Measurements from ENCODE around the gene NUP133.
"Not testable (repeated sequence)": the region's sequence is repeated elsewhere in the genome, so short reads cannot be mapped to it uniquely, and the experiment has no call there.

The NUP133 gene

DNA sequence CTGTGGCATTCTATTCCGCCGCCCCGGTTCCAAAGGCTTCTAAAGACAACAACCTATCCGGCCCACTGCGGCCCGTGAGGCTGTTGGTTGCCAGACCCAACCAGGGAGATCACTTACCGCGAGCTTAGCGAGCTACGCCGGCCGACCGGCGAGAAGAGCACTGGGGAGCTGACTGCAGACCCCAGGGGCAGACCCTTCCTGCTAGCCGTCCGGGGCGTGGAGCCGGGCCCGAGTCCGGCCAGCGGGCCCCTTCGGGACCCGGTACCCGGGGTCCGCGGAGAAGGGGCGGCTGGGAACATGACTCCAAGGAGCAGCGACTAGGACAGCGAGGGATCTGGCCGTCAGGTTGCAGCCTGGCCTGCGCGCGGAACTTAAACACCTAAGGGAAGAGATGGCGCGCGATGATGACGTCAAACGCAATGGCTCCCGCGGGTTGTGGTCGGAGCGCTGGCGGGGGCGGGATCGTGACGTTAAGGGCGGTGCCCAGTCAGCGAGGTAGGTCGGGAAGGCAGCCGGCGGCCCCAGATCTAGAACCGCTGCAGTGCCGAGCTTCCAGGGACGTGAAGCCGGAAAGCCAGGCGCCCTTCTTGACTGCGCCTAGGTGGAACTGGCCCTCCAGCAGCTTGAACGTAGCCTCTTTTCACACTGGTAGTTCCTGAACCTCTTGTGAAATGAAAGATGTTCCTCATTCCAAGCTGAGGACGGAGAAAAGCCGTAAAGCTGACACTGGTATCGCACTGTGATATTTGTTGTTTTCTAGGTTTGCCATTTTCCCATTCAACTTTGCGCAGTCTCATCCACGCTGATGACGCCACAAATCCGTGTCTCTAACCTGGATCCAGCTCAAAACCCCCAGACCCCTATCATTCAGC, at the start of gene NUP133:
Gene NUP133 (minus strand): TSS at position 391 of the 872 bp plus-strand sequence. CDS start 92 bp downstream, at position 299.
- peak; percentile 93 for DNase-seq (ENCODE audit: low spot score)

DNA sequence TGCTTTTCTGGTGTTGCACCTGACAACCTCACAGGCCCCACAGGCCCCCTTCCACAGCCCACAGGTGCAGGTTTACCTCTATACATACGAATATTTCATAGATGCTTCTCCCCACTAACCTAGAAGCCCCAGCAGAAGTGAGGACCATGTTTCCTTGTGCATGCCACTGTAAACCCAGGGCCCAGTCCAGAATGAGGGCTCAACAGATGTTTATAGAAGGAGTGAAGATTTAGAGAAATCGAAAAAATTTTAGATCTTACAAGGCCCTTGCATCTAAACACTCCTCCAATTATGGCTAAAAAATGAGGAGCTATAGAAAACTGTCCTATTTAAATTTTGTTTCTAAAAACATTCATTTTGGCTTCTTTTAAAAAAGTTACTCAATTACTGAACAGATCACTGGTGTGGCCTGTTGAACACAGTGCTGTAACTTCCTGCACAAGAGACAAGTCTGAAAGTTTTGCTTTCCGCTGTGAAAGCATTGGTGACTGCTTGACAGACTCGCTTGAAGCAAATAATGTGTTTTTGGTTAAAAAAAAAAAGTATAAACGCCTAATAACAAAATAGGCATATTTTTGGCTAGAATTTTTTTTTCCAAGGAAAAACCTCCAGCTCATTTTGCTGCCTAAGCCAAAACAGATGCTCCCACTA, 49.2 kb upstream of the NUP133 start:
- DNase-seq (ENCODE audit: low spot score) = no peak

DNA sequence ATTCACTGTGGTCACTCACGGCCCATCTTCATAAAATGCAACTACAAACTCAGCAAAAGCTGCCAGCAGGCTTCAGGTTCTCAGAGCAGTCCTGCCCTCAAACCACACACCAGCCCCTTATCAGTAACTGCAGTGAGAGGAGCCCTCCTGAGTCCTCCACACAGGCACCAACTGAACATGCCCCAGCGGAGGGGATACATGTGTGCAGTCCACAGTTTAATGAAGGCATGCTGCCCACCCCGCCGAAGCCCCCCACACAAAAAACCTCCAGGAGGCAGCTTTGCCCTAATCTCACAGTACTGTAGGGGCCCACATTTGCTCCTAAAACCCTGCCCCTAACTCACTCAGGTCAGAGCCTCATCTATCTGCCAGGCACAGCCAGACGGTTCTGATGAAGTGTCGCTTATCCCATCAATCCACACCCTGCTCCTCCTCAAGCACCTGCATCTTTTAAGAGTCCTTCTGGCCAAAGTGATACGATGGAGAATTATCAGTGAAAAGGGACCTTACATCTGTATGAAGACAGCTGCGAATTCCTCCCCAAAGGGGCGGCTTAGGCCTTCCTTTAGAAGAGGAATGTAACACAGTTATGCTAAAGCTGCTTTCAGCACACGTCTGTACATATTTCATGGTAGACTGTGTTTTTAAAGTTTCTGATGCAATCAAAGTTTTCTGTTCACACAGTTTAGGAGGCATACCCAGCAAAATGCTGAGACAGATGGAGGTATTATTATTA, 46.9 kb upstream of the NUP133 start:
- no peak for DNase-seq (ENCODE audit: low spot score)

DNA sequence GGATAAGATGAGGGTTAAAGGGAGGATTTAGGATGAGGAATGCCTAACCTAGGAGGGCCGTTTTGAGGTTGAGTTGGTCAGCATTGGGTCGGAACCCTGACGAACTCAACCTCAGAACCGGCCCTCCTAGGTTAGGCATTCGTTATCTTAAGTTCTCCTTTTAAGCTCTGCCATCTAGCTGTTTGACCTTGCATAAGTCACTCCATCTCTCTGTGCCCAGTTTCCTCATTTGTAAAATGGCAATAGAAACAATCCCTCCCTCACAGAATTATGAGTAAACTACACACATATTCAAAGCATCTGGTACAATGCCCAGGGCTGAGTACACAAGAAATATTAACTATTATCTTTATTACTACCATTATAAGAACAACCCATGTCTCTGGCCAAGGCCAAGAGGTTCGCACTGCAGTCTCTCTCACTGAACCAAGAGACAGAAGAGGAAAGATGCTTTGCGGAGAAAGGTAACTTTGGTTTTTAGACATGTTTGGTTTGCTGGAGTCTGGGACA, 45.5 kb upstream of the NUP133 start:
- no peak for DNase-seq (ENCODE audit: low spot score)

DNA sequence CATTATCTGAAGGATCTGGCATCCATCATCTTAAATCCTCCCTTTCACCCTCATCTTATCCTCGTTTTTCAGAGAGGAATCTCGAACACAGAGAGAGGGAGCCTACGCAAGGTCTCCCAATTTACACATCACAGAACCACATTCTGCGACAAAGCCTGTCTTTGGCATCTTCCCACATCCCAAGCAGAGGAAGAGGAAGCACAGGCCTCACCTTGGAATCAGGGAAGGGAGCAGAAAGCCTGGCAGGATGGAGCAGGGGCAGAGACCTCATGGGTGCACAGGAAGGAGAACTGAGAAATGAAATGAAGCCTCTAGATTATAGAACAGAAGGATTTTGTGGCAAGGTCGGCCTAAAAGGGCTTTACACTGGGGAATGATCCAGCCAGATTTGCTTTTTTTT, 44.6 kb upstream of the NUP133 start:
- no peak for DNase-seq (ENCODE audit: low spot score)

DNA sequence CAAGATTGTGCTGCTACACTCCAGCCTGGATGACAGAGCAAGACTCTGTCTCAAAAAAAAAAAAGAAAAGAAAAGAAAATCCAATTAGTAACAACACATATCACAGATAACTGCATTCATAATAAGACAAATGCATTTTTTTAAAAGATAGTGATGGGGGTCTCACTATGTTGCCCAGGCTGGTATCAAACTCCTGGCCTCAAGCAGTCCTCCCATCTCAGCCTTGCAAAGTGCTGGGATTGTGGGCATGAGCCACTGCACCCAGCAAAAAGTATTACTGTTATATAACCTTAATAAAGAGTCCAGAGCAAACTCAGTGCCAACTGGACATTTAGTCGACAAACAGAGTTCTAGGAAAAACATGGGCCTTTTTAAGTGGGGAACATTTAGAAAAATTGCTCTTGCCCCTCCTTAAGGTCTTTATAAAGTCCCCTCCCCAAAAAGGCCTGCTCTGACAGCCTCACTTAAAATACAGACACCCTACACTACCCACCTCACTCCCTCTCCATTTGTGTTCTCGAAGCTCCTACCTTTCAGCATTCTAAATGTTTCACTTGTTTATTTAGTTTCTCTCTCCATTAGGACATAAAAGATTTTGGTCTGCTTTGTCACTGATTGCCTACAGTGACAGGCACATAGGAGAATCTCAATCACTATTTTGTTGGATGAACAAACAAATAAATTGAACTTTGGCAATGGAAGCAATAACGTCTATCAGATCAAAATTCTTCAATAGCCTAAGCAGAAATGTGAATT, 42.8 kb upstream of the NUP133 start:
- no peak for DNase-seq (ENCODE audit: low spot score)

DNA sequence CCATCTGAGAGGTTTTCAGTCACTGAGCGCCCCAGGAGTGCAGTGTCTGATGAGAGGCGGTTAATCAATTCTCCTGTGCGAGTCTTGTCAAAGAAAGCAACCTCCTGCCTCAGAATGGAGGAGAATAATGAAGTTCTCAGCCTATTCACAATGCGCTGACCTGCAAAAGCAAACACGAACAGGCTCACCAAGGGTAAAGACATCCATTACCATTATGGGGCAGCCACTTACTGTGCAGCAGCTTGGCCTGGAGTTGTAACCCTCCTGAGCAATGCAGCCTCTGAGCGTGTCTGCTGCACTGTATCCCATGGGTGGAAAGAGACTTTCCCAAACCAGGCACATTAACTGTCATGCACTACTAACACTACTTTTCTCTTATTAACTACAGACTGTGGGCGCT, 39.4 kb upstream of the NUP133 start:
- DNase-seq (ENCODE audit: low spot score) = no peak

DNA sequence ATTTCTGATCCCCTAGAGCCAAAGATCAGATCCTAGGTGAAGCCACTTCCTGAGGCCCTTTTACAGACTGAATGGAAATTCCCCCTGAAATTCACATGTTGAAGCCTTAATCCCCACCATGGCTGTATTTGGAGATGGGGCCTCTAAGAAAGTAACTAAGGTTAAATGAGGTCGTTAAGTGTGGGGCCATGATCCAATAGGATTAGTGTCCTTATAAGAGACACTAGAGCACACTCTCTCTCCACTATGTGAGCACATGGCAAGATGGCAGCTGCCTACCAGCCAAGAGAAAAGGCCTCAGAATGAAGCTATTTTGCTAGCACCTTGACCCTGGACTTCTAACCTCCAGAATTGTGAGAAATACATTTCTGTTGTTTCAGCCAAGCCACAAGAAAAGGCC, 36.4 kb upstream of the NUP133 start:
- no peak for DNase-seq (ENCODE audit: low spot score)

DNA sequence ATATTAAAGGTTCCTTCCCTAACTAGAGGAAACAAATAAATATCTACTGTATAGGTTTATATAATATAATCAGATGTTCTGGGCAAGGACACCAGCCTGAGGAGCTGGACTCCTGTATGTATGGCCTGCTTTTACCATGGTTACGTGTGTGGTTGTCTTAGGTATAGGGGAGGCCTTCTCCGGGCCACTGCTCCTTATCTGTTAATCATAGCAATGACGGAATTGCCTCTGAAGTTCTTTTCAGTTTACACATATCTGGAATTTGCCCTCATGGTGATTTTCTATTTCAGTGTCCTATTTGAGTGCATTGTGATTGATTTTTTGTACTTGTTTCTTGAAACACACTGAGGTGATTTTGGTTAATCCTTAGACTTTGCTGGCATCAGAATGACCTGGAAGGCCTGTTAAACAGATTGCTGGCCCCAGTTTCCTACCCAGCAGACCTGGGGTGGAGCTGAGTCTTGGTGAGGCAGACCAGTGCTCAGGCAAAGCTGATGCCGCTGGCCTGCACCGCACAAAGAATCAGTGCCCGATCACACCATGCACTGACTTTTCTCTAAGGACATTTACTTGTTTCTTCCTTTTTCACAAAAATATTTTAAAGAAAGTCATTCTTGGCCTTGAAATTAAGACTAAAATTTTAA, 31.8 kb upstream of the NUP133 start:
- no peak for DNase-seq (ENCODE audit: low spot score)

DNA sequence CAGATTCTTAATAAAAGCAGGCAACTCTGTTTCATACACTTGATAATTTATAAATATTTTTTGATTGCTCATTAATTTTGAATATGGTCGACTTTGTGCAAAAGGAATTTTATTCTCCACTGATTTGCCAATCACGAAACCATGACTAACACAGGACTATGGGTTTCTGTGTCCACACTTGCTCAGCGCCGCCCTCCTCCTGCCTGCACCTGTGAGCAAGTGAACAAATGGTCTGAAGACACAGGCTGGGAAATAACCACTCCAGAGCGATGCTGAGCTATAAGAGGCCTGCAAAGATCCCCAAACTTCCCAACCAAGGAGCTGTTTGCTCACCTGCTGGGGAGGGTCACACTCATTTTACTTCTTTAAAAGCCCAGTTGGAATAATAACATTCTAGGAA, 30.8 kb upstream of the NUP133 start:
- DNase-seq (ENCODE audit: low spot score) = no peak

DNA sequence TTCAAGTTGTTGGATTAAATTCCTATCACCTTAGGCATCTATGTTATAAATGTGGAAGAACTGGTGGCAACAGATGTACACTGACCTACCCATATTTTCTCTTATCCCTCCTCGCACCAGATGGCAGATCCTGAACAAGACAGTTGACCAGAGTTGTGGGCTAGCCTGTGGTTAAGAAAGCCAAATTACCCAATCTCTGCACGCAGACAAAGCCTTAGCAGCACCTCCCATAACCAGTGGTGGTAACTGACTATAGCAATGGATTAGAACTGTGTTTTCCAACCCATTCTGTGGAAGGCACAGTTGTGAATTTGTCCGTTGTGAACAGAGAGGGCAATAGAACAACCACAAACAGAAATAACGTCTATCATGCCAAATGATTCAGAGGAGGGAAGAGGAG, 29.8 kb upstream of the NUP133 start:
- no peak for DNase-seq (ENCODE audit: low spot score)

DNA sequence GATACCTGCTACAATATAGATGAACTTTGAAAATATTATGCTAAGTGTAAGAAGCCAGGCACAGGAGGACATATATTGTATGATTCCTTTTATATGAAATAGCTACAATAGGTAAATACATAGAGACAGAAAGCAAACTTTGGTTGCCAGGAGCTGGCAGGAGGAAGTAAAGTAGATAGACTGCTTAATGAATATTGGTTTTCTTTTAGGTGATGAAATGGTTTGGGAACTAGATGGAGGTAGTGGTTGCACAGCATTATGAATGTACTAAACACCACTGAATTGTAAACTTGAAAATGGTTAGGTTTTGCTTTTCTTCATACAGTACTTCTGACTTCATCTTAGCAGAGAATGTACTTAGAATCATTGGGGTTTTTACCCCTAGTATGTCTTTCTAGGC, 28.8 kb upstream of the NUP133 start:
- DNase-seq (ENCODE audit: low spot score) = no peak

DNA sequence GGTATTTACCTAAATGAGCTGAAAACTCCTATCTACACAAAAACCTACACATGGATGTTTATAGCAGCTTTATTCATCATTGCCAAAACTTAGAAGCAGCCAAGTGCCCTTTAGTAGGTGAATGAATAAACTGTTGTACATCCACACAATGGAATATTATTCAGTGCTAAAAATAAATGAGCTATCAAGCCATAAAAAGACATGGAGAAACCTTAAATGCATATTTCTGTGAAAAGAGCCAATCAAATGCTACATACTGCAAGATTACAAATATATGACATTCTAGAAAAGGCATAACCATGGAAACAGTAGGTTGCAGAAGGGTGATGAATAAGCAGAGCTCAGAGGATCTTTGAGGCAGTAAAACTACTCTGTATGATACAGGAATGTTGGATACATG, 27.1 kb upstream of the NUP133 start:
- DNase-seq (ENCODE audit: low spot score) = peak; percentile 68

DNA sequence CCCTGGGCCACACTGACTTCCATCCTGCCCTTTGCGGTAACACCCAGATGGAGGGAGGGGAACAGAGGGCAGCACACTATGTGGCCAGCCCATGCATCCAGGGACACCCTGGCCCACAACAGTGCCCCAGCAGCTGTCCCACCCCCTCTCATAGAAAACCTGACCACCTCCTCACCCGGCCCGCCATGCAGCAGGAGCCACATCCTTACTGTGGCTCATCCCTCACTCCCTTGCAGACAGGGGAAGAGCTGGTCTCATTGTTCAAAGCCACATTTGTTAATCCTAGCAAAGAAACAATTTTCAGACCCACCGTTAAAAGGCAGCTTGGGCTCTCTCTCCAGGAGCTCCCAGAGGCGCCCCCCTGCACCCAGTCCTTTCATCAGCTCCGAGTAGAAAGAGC, 23.2 kb upstream of the NUP133 start:
- no peak for DNase-seq (ENCODE audit: low spot score)

DNA sequence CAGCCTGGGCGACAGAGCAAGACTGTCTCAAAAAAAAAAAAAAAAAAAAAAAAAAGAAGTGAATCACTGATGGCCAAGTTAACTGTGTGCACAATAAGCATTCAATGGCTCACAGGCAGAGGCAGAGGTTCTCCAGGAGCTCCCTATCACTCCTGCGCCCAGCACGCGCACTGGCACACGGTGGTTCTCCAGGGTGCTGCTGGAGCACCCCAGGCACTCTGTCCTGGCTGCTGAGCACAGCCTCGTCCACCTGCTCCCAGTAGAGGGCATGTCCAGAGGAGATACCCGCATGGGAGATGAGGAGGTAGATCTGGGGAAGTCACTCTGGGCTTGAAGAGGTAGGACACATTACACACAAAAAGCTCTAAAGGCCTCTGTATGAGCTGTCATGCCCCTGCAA, 21.5 kb upstream of the NUP133 start:
- no peak for DNase-seq (ENCODE audit: low spot score)

DNA sequence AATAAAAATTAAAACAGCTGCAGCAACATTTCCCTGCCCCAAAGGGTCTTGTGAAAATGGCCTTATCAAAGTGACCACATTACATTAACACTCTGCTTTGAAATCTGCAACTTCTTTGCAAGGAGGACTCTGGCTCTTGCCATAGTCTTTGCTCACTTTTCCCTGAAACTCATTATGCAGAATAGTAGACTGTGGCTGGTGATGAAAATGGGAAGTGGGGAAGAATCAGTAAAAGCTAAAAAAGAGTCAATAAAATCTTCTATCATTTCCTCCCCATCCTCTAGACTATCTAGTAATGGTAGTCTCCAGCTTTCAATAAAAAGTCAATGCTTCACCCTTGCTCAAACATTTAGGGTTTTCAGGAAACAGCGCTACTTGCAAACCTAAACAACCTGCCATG, 18.6 kb upstream of the NUP133 start:
- DNase-seq (ENCODE audit: low spot score) = no peak

DNA sequence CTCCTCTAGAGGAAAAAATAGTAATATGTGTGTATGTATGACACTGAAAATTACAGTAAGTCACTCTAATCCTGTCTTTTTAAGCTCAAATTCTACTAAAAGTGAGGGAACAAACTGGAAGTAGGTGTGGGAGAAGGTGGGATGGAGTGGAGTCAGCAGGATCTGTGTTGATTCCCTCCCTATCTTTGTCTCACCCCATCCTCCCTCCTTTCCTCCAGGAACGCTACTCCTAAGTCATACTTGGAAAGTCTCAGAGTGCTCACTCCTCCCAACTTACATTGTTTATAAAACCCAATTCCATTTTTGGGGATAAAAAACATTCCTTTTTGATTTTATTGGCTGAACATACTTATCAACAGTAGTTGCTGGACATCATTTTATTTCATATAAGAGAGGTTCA, 14.9 kb upstream of the NUP133 start:
- no peak for DNase-seq (ENCODE audit: low spot score)

DNA sequence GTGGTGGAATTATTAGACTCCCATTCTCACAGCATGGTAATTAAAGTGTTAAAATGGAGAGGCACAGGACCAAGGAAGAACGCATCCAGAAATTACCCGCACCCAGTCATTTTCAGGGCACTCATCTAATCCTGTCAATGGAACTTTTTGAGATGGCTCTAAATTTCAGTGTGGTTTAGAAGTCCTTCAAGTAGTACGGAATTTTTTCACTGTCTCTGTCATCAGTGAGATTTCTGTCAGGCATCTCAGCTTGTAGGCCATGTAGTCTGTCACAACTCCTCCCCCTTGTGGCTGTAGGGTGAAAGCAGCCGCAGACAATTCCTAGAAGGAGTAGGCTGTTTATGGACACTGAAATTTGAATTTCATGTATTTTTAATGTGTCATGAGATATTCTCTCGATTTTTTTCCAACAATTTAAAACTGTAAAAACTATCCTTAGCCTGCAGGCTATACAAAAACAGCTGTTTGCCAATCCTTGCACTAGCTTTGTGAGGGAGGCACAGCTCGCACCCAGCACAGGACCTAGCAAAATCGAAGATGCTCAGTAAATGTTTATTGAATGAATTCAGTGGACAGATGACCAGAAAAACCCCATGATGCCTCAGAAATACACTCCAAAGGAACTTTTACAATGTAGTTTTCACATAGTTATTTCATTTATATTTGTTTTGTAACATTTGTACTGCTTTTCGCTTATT, 6.6 kb upstream of the NUP133 start:
- DNase-seq (ENCODE audit: low spot score) = peak; percentile 92

DNA sequence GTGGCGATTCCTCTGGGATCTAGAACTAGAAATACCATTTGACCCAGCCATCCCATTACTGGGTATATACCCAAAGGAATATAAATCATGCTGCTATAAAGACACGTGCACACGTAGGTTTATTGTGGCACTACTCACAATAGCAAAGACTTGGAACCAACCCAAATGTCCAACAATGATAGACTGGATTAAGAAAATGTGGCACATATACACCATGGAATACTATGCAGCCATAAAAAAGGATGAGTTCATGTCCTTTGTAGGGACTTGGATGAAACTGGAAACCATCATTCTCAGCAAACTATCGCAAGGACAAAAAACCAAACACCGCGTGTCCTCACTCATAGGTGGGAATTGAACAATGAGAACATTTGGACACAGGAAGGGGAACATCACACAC, 3.5 kb upstream of the NUP133 start:
- DNase-seq (ENCODE audit: low spot score) = not testable (repeated sequence)

DNA sequence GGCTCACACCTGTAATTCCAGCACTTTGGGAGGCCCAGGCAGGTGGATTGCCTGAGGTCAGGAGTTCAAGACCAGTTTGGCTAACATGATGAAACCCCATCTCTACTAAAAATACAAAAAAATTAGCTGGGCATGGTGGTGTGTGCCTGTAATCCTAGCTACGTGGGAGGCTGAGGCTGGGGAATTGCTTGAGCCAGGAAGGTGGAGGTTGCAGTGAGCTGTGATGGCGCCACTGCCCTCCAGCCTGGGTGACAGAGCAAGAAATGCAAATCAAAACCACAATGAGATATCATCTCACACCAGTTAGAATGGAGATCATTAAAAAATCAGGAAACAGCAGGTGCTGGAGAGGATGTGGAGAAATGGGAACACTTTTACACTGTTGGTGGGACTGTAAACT, 3.1 kb upstream of the NUP133 start:
- not testable (repeated sequence) for DNase-seq (ENCODE audit: low spot score)

DNA sequence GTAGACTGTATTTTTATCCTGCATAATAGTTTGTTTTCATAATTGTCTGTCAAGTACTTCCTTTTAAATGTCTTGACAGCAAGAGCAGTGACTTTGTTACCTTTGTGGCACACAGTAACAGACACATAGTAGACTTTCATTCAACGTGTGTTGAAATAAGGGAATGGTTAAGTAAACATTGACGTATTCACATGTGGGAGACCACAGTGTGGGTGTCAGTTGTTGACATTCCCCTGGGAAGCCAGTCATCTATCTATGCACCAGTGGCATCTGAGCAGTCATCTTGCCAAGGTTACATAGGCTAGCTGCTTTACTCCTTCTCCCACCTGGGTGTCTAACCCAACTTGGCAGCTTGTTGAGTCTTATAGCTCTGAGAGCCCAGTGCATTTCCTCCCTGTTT, 1.4 kb upstream of the NUP133 start:
- DNase-seq (ENCODE audit: low spot score) = no peak

Data from pons (tissue), 1 donor.